GM12878 (cell line): ENCODE data around the gene ZBED5. TPM values are rescaled to one million over a fixed set of nuclear protein-coding genes. Genes with fewer than 3 reads are reported as not detected.

Source experiments
- ATAC-seq: fragments of 200-7000 bp; cut with Tn5 transposase; 3 replicates; pipeline ENCODE4 v1.9.1; 2020; ENCODE audit warnings: mild to moderate bottlenecking, moderate library complexity
- Bru-seq: library from RNA; stranded (reverse); fragments of 400-500 nt; gene quantifications from one replicate; lab custom pipeline; 2021; lab: Mats Ljungman, UMichigan
- BruChase-seq, 2 experiments: library from RNA; stranded (reverse); fragments of 400-500 nt; gene quantifications; one replicate each; lab custom pipeline; 2021; lab: Mats Ljungman, UMichigan
- BruUV-seq: library from RNA; stranded (reverse); fragments of 400-500 nt; replicated peaks from 2 replicates; lab custom pipeline; 2021; lab: Mats Ljungman, UMichigan
- CTCF ChIA-PET: fragments of 300-600 bp; sonication (Branson Sonifier 250); formaldehyde crosslinking; extraction: SDS; loops from one replicate; lab custom pipeline; 2021; ENCODE audit warnings: inconsistent platforms; lab: Yijun Ruan, JAX
- POLR2A ChIA-PET: fragments of 350-600 bp; formaldehyde crosslinking; extraction: SDS; loops from one replicate; lab custom pipeline; 2021; ENCODE audit warnings: inconsistent platforms; lab: Charles Lee
- RAD21 ChIA-PET: fragments of 300-600 bp; sonication (Branson Sonifier 250); formaldehyde crosslinking; loops from one replicate; lab custom pipeline; 2023; ENCODE audit warnings: antibody characterized with exemption; ENCODE audit not compliant: unreplicated experiment; lab: Charles Lee
- SMC1A ChIA-PET: fragments of 300-600 bp; sonication (Branson Sonifier 250); formaldehyde crosslinking; loops from one replicate; lab custom pipeline; 2023; ENCODE audit not compliant: unreplicated experiment, uncharacterized antibody; lab: Charles Lee
- DNase-seq: peaks from one replicate; pipeline ENCODE4 v3.0.0-alpha.2; 2011; ENCODE audit warnings: low read depth, low spot score
- FAIRE-seq: peaks from 3 replicates; lab custom pipeline; 2011; peaks lifted over from hg19 to GRCh38; lab: Jason Lieb, UNC
- H2AFZ ChIP-seq: 2 replicates; pipeline ENCODE4 v1.6.0; 2011; ENCODE audit warnings: low read depth, low read length, control low read depth; ENCODE audit not compliant: control insufficient read depth
- H3K27ac ChIP-seq: 2 replicates; pipeline ENCODE4 v1.5.1; 2011; ENCODE audit warnings: control low read depth; ENCODE audit not compliant: control insufficient read depth, insufficient read depth
- H3K27me3 ChIP-seq, 2 experiments: replicated peaks in 1 of 2; 2 replicates each; pipeline versions ENCODE4 v1.6.0 to v1.6.1; 2011; ENCODE audit warnings: low read length in 1 of 2; ENCODE audit not compliant: control insufficient read depth in 2 of 2, insufficient read depth in 2 of 2
- H3K36me3 ChIP-seq, 2 experiments: 2 replicates each; pipeline ENCODE4 v1.5.1; 2011; ENCODE audit warnings: low read length in 1 of 2; ENCODE audit not compliant: control insufficient read depth in 2 of 2, insufficient read depth in 2 of 2
- H3K4me1 ChIP-seq: 2 replicates; pipeline ENCODE4 v1.6.1; 2011; ENCODE audit warnings: mild to moderate bottlenecking, low read length, moderate library complexity, mixed read lengths; ENCODE audit not compliant: control insufficient read depth, insufficient read depth
- H3K4me2 ChIP-seq: 2 replicates; pipeline ENCODE4 v1.6.0; 2011; ENCODE audit warnings: control low read depth; ENCODE audit not compliant: control insufficient read depth, insufficient read depth
- H3K4me3 ChIP-seq: fragments of 200-600 bp; sonication (generic); 2 replicates; pipeline ENCODE4 v1.5.1; 2016
- H3K79me2 ChIP-seq: 2 replicates; pipeline ENCODE4 v1.6.0; 2011; ENCODE audit warnings: low read length; ENCODE audit not compliant: control insufficient read depth, insufficient read depth
- H3K9ac ChIP-seq: 2 replicates; pipeline ENCODE4 v1.8.0; 2011; ENCODE audit warnings: low read length, control low read depth, mixed read lengths; ENCODE audit not compliant: control insufficient read depth, insufficient read depth
- H3K9me3 ChIP-seq: replicated peaks from 3 replicates; pipeline ENCODE4 v1.5.1; 2011; ENCODE audit warnings: mild to moderate bottlenecking, low read length; ENCODE audit not compliant: control insufficient read depth, insufficient read depth
- H4K20me1 ChIP-seq: 2 replicates; pipeline ENCODE4 v1.6.0; 2011; ENCODE audit not compliant: control insufficient read depth, insufficient read depth
- BCL11A ChIP-seq: IDR thresholded peaks from 2 replicates; pipeline ENCODE4 v1.6.1; 2011; ENCODE audit warnings: low read depth, low read length
- BCL3 ChIP-seq: IDR thresholded peaks from 2 replicates; pipeline ENCODE4 v1.6.1; 2011; ENCODE audit warnings: borderline replicate concordance, low read depth, mild to moderate bottlenecking, moderate library complexity, low read length; ENCODE audit not compliant: insufficient read depth, poor library complexity, severe bottlenecking
- BMI1 ChIP-seq: fragments of 450-650 bp; IDR thresholded peaks from 2 replicates; pipeline ENCODE4 v1.6.1; 2016; ENCODE audit warnings: mild to moderate bottlenecking, moderate library complexity, borderline replicate concordance
- HCFC1 ChIP-seq: fragments of 150-350 bp; IDR thresholded peaks from 2 replicates; pipeline ENCODE4 v1.6.1; 2014; ENCODE audit warnings: low read length
- IKZF2 ChIP-seq, 2 experiments: fragments of 450-650 bp; IDR thresholded peaks; 2 replicates each; pipeline ENCODE4 v1.6.1; 2017; ENCODE audit warnings: mild to moderate bottlenecking in 2 of 2, moderate library complexity in 2 of 2
- IRF5 ChIP-seq: fragments of 450-650 bp; IDR thresholded peaks from 2 replicates; pipeline ENCODE4 v1.6.1; 2017; ENCODE audit warnings: borderline replicate concordance
- NFYB ChIP-seq: IDR thresholded peaks from 2 replicates; pipeline ENCODE4 v1.6.1; 2011; ENCODE audit warnings: low read depth, mild to moderate bottlenecking, low read length, improper control_type of control experiment, moderate library complexity; ENCODE audit not compliant: insufficient read depth
- PBX3 ChIP-seq: IDR thresholded peaks from 2 replicates; pipeline ENCODE4 v1.6.1; 2011; ENCODE audit warnings: mild to moderate bottlenecking, low read depth, low read length, moderate library complexity; ENCODE audit not compliant: insufficient replicate concordance
- ZBTB33 ChIP-seq: fragments of 450-650 bp; IDR thresholded peaks from 2 replicates; pipeline ENCODE4 v1.6.1; 2017; ENCODE audit warnings: mild to moderate bottlenecking
- WGBS: methylation state at CpG from one replicate; pipeline ENCODE4 v1.1.6; 2016; ENCODE audit warnings: low lambda C conversion rate; ENCODE audit not compliant: insufficient replicate concordance, insufficient coverage; ENCODE audit errors: missing lambda C conversion rate; 5-methylcytosine and 5-hydroxymethylcytosine counted together
- in situ Hi-C: fragments of 300-500 bp; cut with MboI; formaldehyde crosslinking; loops from 9 replicates; pipeline ENCODE4 v1.14.3; 2018; ENCODE audit warnings: mixed read lengths
- intact Hi-C: fragments of 100-400 bp; cut with micrococcal nuclease; formaldehyde crosslinking; loops from one replicate; pipeline ENCODE4 v1.14.2; 2022; ENCODE audit not compliant: unreplicated experiment
- long read RNA-seq, 2 experiments: library from polyadenylated mRNA; unstranded; transcript quantifications; one replicate each; pipeline ENCODE4 v2.0.0, GENCODE V29; 2019 to 2020
- polyA minus RNA-seq, 3 experiments: library from RNA; depleted of rRNA, polyadenylated mRNA; stranded (reverse); fragments of >200 nt; gene quantifications; 2 replicates each; pipeline ENCODE4 v1.2.3, GENCODE V29; 2011
- polyA plus RNA-seq, 11 experiments: library from polyadenylated mRNA; depleted of rRNA in 4 of 11; unstranded in 6 of 11; stranded (reverse) in 5 of 11; fragments of >200 nt; fragmentation: Nextera tagmentation in 4 of 11; fragmentation: Illumina TruSeq in 1 of 11; extraction: Ambion mirVana in 4 of 11; extraction: Trizol in 1 of 11; gene quantifications; 1 replicate in 1 of 11; 2 replicates in 10 of 11; pipeline versions ENCODE4 v1.2.1 to v1.2.3, GENCODE V29; 2011 to 2016; ENCODE audit warnings: inconsistent platforms in 2 of 11, missing spikeins in 2 of 11, low read depth in 1 of 11
- total RNA-seq, 4 experiments: library from RNA; depleted of rRNA in 3 of 4; stranded (reverse); fragments of >200 nt in 3 of 4; fragmentation: Illumina TruSeq in 1 of 4; extraction: Trizol in 1 of 4; gene quantifications; 2 replicates each; pipeline versions ENCODE4 v1.2.1 to v1.2.3, GENCODE V29; 2013 to 2021

Gene ZBED5
- total RNA-seq (2013; cell fraction: nucleolus; rRNA removed) = 77.1 and 90.7 TPM in 2 replicates
- total RNA-seq (2014; rRNA removed) = 35.0 and 35.8 TPM in 2 replicates
- total RNA-seq (2014; rRNA removed; fragmentation: Illumina TruSeq; extraction: Trizol) = 35.3 and 35.9 TPM in 2 replicates
- 42.2 and 42.8 TPM in 2 replicates for total RNA-seq (2021)
- 13.7 TPM for polyA plus RNA-seq (2011; ENCODE audit: low read depth)
- polyA plus RNA-seq (2011; rRNA removed) = 86.8 and 113 TPM in 2 replicates
- polyA plus RNA-seq (2011; cell fraction: cytosol; rRNA removed) = 28.1 and 37.7 TPM in 2 replicates
- 57.0 and 82.2 TPM in 2 replicates for polyA plus RNA-seq (2011; cell fraction: nucleus; rRNA removed)
- 18.9 and 25.7 TPM in 2 replicates for polyA plus RNA-seq (2012)
- 39.3 and 51.6 TPM in 2 replicates for polyA plus RNA-seq (2014; fragmentation: Illumina TruSeq; extraction: Trizol)
- polyA plus RNA-seq (2014; fragmentation: Nextera tagmentation; extraction: Ambion mirVana) = 10 to 100 TPM; 27.3 to 29.4 TPM
- polyA plus RNA-seq (2014; rRNA removed) = 27.4 and 34.4 TPM in 2 replicates
- polyA plus RNA-seq (2016; fragmentation: Nextera tagmentation; extraction: Ambion mirVana) = 10 to 100 TPM; 40.2 to 45.8 TPM
- 69.0 and 135 TPM in 2 replicates for polyA minus RNA-seq (2011; rRNA and poly(A)+ RNA removed)
- 23.0 TPM in 2 replicates for polyA minus RNA-seq (2011; cell fraction: cytosol; rRNA and poly(A)+ RNA removed)
- 55.5 and 76.3 TPM in 2 replicates for polyA minus RNA-seq (2011; cell fraction: nucleus; rRNA and poly(A)+ RNA removed)
- percentile 96 among the genes with signal in this experiment for Bru-seq, nascent RNA
- BruChase-seq, experiment 1, labeled RNA remaining after a 6-hour chase = percentile 76 among the genes with signal in this experiment
- percentile 92 among the genes with signal in this experiment for BruChase-seq, experiment 2, labeled RNA remaining after a 2-hour chase
- long read RNA-seq, experiment 1, partial matches to known transcripts = 1 of 4 reads
- long read RNA-seq, experiment 1, other reads (novel, unspliced or antisense) = 1 of 4 reads
- long read RNA-seq, experiment 2, transcript ZBED5-201 (3 exons, 2,512 nt) = major isoform, 6 of 16 reads
- long read RNA-seq, experiment 2, partial matches to known transcripts = 0 of 16 reads
- long read RNA-seq, experiment 2, other reads (novel, unspliced or antisense) = 10 of 16 reads

- Histone ChIP-seq H3K27ac (peak within 1 kb of the TSS; percentile 87), H4K20me1 (no peaks in the 10 kb centered on the region), H3K79me2 (peaks cover 51% of the 10 kb centered on the region), H2AFZ (peak within 1 kb of the TSS; percentile 84), H3K4me2 (peak within 1 kb of the TSS; percentile 85), H3K4me1 (no peaks in the 10 kb centered on the region), H3K9me3 (no peaks in the 10 kb centered on the region), H3K9ac (peak within 1 kb of the TSS; percentile 93), H3K36me3 (peaks cover 0 to 20% of the 10 kb centered on the region in 2 experiments; a peak in 3 of 4 replicates), H3K27me3 (no peaks in the 10 kb centered on the region), H3K4me3 (peak within 1 kb of the TSS; percentile 92)
- ChIA-PET RAD21 (interaction anchor here (1.6 to 3.8 kb wide), 2 partner anchors 48 to 65 kb away, joined by 6 to 32 read pairs; partner anchors contain the start of gene EIF4G2), SMC1A (interaction anchor here (0.7 to 3.1 kb wide), 7 partner anchors 22 to 983 kb away, joined by 3 to 31 read pairs (median 3); partner anchors contain the start of gene EIF4G2), POLR2A (interaction anchor here (0.8 to 3.3 kb wide), 10 partner anchors 8 to 107 kb away, joined by 3 to 87 read pairs (median 4); partner anchors contain the start of genes CTR9 and EIF4G2), CTCF (interaction anchor here (0.9 to 1.9 kb wide), 8 partner anchors 9 to 94 kb away, joined by 3 to 15 read pairs (median 4); partner anchors contain the start of gene EIF4G2)
- FAIRE-seq (peak; percentile 75), ATAC-seq (peak; percentile 95), DNase-seq (peak; percentile 90)
- no TSS peak for BruUV-seq
- in situ Hi-C loops = no loop called here
- intact Hi-C loops = loop anchor here (1.0 to 10.0 kb wide), 4 partner anchors 36 to 987 kb away; partner anchors contain the start of genes CTR9 and USP47
- 1% methylated on average over 57 of the region's 59 CpGs for WGBS
- TF ChIP-seq NFYB (peak; percentile 88), ZBTB33 (no peak), IKZF2 (IDR thresholded peaks at IDR 0.05) (peak; percentile 23 to 28; a peak in 2 of 4 replicates), PBX3 (peak; percentile 96), BCL11A (0 out of 2 replicates have a peak, but pooled peaks have one; percentile 3), BCL3 (no peak), BMI1 (no peak), IRF5 (no peak), HCFC1 (peak; percentile 49; the same call in 1 of the 2 replicates)
These were observed at the start of gene ZBED5 for GRCh38 chr11:10857709-10858438. Gene ZBED5 (minus strand): TSS chr11:10858053. CDS start chr11:10854945, 3,108 bp downstream.
